GM18511 (cell line): Measurements from ENCODE around the gene BTD.

Experiments
- ATAC-seq: cut with Tn5 transposase; IDR thresholded peaks from one replicate; pipeline ENCODE4 v1.9.1; 2021; ENCODE audit warnings: mild to moderate bottlenecking, moderate library complexity; ENCODE audit not compliant: unreplicated experiment

The BTD gene

GRCh38 chr3:15635121-15635661 is 33.6 kb downstream of the BTD start:
- ATAC-seq = no peak

DNA sequence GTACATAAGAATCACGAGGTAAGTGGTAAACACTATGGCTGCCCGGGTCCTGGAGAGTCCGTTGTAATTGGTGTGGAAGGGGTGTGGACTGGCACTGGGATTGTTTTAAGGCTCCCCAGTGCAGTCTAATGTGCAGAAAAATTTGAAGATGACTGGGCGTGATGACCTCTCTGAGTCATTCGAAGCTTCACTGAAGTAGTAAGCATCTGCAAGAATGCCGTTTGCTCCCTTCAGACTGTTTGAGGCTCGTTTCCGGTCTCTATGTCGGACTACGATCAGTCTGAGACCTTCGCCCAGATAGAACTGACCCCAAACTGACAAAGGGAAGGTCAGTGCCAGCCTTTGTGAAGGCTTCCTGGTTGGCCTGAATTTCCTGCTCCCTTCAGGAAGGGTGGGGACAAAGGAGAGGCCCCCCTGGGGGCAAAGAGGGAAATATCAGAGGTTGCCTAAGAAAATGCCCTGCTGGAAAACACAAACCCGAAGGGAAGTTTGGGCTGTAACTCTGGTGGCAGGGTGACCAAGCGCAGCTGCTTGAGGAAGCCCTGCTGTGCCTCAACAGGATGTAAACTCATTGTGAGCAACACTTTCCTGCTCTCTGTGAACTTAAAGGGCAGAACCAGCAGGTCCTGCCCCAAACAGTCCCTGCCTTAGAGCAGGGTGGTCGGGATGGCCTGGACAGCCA is 34.6 kb downstream of the BTD start:
- peak; percentile 70 for ATAC-seq

- peak; percentile 38 for ATAC-seq
These were observed 35.8 kb downstream of the BTD start for GRCh38 chr3:15637131-15637951.

DNA sequence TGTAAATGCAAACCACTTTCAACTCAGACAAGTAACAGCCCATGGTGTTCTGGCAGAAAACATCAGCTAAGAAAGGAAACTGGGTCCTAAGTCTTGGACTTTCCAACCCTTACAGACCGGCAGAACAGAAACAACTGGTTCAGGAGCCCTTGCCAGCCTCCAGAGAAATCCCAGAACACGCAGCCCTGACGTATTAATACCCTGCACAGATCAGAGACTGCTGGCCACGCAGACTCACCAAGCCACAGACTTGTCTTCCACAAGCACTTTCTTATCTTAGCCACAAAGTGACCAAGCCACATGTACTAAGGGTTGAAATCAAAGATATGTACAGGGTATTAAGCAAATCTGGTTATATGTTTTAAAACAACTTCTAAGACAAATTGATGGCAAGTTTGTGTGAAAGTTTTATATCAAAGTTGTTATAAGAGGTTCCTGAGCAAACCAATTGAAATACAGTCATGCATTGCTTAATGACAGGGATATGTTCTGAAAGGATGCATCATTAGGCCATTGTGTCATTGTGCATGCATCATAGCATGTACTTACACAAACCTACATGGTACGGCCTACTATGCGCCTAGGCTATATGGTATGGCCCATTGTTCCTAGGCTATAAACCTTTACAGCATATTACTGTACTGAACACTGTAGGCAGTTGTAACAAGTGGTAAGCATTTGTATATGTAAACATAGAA is 36.8 kb downstream of the BTD start:
- ATAC-seq = no peak

GRCh38 chr3:15638891-15639262 is 37.3 kb downstream of the BTD start:
- ATAC-seq = peak; percentile 34

GRCh38 chr3:15645246-15645645 is 43.7 kb downstream of the BTD start:
- no peak for ATAC-seq

GRCh38 chr3:15645740-15646501 is 44.4 kb downstream of the BTD start:
- ATAC-seq = no peak

- ATAC-seq = peak; percentile 32
These were observed 45.4 kb downstream of the BTD start for GRCh38 chr3:15646851-15647511.

DNA sequence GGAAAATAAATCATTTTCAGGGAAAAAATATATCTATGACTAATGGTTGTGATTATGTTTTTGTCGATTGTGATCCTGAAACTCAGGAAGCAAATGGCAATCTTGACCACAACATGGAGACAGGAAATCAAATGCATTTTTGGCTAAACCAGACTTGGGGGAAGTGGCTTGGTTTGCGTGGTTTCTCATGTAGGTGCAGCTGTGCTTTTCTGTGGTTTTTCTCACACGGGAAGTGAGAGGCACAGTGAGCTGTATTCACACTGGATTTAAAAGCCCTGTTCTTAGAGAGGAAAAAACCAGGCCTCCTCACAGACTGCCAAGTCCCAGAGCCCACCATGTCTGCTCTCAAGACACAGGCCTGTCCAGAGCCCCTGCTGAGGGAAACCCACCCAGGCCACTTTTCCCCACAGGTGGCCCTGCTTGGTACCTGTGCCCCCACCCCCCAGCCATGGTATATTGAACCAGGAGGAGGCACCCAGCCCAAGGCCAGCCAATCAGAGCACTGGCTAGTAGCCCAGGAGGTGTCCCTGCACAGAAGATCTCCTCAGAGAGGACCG is 46.1 kb downstream of the BTD start:
- peak; percentile 97 for ATAC-seq

DNA sequence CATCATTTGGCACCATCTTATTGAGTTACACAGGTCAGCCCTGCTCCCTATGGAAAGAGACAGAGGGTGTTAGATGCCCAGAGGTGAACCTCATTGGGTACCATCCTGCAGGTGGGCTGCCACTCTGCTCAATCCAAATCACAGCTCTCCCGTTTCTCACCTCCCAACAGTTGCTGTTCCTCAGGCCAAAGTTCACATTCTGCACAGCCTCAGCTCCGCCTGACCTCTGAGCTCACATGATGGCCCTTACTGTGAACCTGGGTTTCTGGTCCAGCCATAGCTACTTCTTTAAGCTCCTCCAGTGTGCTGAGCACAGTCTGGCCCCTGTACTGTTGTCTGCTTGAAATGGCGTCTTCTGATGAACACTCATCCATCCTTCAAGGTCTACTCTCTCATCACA is 47.8 kb downstream of the BTD start:
- ATAC-seq = no peak

DNA sequence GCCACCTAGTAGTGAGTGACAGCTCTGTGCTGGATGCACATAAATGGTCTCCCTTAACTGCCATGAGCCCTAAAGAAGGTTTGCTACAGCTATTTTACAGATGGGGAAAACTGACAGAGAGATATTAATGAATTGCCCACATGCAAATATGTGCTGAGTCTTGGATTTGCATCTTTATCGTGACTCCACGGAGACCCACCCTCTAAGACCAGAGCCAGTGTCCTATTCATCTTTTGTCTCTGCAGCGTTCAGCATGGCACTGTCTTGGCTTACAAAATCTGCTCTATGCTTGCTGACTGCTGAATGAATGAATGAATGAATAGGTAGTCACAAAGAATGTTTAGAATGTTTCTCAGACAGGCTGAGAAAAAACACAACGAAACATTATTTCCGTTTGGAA is 48.3 kb downstream of the BTD start:
- no peak for ATAC-seq

DNA sequence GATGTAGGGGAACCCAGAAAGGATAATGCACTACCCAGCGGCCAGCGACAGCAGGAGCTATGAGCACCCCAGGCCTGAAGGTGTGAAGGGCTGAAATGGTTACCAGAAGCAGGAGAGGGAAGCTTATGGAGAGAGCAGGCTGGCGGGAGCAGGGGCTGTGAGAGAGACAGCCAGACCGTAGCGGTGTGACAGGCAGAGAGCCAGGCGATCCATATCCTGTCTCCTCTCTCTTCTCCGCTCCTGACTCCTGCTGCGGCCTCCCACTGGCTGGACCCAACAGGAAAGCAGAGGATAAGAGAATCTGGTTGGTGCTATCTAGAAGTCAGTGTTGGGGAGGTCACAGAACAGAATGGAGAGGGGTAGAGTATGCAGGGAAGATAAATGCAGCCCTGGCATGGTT is 49.9 kb downstream of the BTD start:
- ATAC-seq = no peak

DNA sequence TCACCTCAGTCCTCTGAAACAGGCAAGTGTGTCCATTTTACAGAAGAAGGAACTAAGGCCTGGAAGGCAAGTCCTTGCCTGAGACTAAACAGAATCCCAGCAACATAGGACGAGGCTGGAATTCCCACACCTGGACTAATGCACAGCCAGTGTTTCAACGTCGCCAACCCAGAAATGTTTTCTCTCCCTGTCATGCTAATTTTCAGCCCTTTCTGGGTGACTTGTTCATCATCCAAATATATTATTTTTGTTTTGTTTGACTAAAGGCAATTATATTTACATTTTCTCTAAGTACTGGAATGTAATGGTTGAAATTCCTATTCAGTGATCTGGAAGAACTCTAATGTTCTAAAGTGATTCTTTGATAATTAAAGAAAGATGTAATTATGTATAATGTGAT is 51.8 kb downstream of the BTD start:
- no peak for ATAC-seq

- no peak for ATAC-seq
These were observed 52.6 kb downstream of the BTD start for GRCh38 chr3:15654127-15654526.

GRCh38 chr3:15654891-15655290 is 53.3 kb downstream of the BTD start:
- no peak for ATAC-seq

DNA sequence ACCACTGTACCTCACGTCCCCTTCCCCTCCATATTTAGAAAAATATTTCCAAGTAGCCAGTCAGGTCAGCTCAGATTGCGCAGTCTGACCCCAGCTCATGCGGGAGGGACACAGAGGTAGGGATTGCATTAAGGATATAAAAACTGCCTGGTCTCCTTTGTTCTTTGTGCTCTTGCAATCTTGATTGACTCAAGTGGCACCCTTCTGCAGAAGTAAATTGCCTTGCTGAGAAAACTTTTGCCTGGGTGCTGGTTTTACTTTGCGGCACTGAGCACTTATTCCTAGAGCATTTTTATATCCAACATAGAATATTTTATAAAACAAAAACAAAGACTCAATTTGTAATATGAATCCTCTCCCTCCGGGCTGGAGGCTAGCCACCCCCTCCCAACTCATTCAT is 54.8 kb downstream of the BTD start:
- ATAC-seq = no peak

DNA sequence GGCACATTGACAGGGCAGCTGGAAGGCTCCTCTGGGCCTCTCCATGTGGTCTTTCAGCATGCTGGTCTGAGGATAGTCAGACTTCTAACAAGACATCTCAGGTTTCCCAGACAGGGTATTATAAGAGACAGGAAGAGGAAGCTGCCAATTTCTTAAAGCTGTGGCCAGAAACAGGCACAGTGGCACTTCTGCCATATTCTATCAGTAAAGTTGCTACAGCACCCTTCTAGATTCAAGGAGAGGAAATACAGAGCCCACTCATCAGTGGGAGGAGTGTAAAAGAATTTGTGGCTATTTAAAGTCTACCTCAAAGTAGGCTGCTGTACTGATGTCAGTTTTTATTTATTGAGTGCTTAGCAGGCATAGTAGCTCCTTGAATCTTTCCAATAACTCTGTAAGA is 55.5 kb downstream of the BTD start:
- no peak for ATAC-seq

DNA sequence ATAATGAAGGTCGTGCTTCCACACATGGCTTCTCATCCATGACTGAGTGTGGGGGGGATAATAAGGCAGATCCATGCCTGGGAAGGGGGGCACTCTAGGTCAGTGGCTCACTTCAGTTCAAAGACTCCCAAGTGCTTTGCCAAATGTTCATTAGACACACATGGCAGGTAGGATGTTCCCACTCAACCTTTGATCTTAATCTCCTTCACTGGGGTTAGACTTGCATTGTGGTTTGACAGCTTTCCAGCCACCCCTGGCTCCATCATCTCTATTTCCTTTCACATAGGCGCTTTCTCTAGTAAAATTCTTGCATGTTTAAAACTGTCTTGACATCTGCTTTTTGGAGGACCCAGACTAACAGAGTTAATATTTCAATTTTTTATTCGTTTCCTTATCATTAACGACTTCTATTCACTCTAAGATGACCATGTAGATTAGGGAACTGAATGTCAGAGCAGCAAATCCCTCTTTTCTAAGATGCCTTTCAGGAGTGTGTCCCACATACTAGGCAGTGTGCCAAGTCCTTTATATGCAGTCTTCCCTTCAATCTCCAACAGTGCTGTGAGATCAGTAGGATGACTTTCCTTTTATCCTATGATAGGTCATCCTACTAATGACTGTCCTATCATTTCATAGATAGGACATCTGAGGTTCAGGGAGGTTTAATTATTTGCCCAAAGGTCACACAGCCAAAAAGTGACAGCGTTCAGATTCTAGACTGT is 57.9 kb downstream of the BTD start:
- ATAC-seq = no peak
